LoVo (cell line): ENCODE results near the gene ACTRT1.

ENCODE experiments used
- DNase-seq: peaks from one replicate; pipeline ENCODE4 v3.0.0-alpha.2; 2016; ENCODE audit warnings: low spot score

Gene ACTRT1

GRCh38 chrX:128052303-128052702 lies at the start of gene ACTRT1:
Gene ACTRT1, minus strand, starts transcription at chrX:128052403. Its CDS starts 197 bp downstream, at chrX:128052206.
- DNase-seq: no peak

- no peak for DNase-seq
Observed at GRCh38 chrX:128078545-128078944, 26.3 kb upstream of the ACTRT1 start.

- no peak for DNase-seq
Observed at GRCh38 chrX:128057421-128057820, 5.2 kb upstream of the ACTRT1 start.

- no peak for DNase-seq
Observed at GRCh38 chrX:128051526-128051925, 677 bp downstream of the ACTRT1 start.

- DNase-seq: no peak
Observed at GRCh38 chrX:128035318-128035717, 16.9 kb downstream of the ACTRT1 start.

GRCh38 chrX:128021566-128021965 lies 30.6 kb downstream of the ACTRT1 start:
- no peak for DNase-seq

- peak; percentile 38 for DNase-seq
Observed at GRCh38 chrX:128020701-128021100, 31.5 kb downstream of the ACTRT1 start.

GRCh38 chrX:128019218-128019617 lies 33.0 kb downstream of the ACTRT1 start:
- DNase-seq: no peak

GRCh38 chrX:128012015-128012414 lies 40.2 kb downstream of the ACTRT1 start:
- DNase-seq: no peak

GRCh38 chrX:128007882-128008281 lies 44.3 kb downstream of the ACTRT1 start:
- no peak for DNase-seq
